Measurements from ENCODE around the gene CCDC27.
"Not testable (repeated sequence)": the region's sequence is repeated elsewhere in the genome, so short reads cannot be mapped to it uniquely, and the experiment has no call there.

Gene CCDC27

GRCh38 chr1:3809680-3810079, 57.4 kb downstream of the CCDC27 start:
- no peak overlapping the region for H3K27ac ChIP-seq
- TF ChIP-seq, protein P1, sequence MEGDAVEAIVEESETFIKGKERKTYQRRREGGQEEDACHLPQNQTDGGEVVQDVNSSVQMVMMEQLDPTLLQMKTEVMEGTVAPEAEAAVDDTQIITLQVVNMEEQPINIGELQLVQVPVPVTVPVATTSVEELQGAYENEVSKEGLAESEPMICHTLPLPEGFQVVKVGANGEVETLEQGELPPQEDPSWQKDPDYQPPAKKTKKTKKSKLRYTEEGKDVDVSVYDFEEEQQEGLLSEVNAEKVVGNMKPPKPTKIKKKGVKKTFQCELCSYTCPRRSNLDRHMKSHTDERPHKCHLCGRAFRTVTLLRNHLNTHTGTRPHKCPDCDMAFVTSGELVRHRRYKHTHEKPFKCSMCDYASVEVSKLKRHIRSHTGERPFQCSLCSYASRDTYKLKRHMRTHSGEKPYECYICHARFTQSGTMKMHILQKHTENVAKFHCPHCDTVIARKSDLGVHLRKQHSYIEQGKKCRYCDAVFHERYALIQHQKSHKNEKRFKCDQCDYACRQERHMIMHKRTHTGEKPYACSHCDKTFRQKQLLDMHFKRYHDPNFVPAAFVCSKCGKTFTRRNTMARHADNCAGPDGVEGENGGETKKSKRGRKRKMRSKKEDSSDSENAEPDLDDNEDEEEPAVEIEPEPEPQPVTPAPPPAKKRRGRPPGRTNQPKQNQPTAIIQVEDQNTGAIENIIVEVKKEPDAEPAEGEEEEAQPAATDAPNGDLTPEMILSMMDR (IDR thresholded peaks at IDR 0.05) = no peak
- DNase-seq (ENCODE audit: low spot score) = no peak
- no peak overlapping the region for H3K4me3 ChIP-seq

- not testable (repeated sequence) for H3K4me3 ChIP-seq; H3K27ac ChIP-seq; DNase-seq (ENCODE audit: low spot score)
Observed at GRCh38 chr1:3810149-3810761, 58.0 kb downstream of the CCDC27 start.

DNA sequence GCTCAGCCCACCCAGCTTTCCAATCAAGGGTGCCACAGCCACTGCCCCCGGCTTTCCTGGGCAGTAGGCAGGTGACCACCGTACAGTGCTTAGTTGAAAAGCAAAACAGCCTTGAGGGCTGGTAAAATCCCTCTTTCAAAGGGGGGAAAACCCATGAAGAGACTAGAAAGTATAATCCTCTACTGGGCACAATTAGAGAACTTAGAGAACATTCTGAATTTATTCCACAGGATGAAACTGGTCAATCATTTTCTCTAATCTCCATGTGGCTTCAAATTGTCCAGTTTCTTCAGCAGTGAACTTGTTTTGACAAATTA, 59.3 kb downstream of the CCDC27 start:
- no peak overlapping the region for H3K27ac ChIP-seq
- DNase-seq (ENCODE audit: low spot score) = no peak
- TF ChIP-seq, protein P1 (IDR thresholded peaks at IDR 0.05) = no peak
- H3K4me3 ChIP-seq = no peak overlapping the region

DNA sequence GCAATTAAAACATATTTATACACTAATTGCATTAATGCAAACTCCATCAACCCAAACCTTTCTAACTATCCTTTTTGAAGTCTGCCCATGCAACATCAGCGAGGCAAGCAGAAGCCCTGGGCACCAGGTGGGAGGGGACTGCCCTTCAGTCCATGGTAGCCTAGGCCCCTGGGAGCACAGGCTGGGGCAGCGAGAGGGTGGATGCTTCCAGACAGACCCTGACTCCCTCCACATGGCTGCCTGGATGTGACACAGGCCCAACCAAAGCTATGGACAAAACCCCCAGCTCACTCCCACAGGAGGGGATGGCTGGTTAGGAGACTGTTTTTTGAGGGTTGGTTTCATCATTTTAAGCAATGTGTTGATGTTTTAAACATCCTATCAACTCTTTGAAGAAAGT, 61.8 kb downstream of the CCDC27 start:
- no peak overlapping the region for H3K27ac ChIP-seq
- TF ChIP-seq, protein P1 (IDR thresholded peaks at IDR 0.05) = no peak
- no peak overlapping the region for H3K4me3 ChIP-seq
- no peak for DNase-seq (ENCODE audit: low spot score)

DNA sequence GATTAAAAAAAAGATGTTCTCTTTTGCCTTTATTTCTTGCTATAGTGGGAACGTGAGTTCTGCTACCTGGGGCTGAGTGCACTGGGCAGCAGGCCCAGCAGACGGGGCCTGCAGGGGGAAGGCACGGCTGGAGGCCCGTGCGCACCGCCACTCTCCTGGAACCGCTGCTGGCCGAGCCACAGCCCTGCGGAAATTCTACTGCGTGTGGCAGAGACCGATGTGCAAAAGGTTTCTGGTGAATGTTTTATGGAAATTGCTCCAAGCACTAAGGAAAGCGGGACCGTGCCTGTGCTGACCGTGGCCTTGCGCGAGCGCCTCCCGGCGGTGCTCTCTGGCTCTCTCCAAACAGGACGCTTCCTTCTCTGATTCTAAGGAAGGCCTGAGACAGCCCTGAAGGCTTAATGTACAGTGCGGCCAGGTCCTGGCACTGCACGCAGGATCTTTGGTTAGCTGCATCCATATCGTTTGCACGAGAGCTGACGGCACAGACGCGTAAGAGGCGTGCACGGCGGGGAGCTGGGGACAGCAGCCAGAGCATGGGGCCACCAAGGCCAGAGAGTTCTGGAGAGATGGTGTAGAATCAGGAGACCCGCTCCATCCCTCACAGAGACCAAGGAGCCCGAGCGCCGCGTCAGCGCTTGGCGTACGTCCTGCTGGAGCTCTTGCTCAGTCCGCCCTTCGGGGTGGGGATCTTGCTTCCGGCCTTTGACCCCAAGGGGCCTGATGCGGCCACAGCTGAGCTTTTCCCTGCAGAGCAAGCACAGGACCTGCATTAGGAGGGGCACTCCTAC, 62.7 kb downstream of the CCDC27 start:
- TF ChIP-seq, protein P1 (IDR thresholded peaks at IDR 0.05) = no peak
- Histone ChIP-seq H3K27ac (no peak overlapping the region), H3K4me3 (no peak overlapping the region)
- DNase-seq (ENCODE audit: low spot score) = no peak

- Histone ChIP-seq H3K4me3 (no peak overlapping the region), H3K27ac (no peak overlapping the region)
- DNase-seq (ENCODE audit: low spot score) = no peak
- TF ChIP-seq, protein P1 (IDR thresholded peaks at IDR 0.05) = no peak
Observed at GRCh38 chr1:3816331-3817137, 64.3 kb downstream of the CCDC27 start.

DNA sequence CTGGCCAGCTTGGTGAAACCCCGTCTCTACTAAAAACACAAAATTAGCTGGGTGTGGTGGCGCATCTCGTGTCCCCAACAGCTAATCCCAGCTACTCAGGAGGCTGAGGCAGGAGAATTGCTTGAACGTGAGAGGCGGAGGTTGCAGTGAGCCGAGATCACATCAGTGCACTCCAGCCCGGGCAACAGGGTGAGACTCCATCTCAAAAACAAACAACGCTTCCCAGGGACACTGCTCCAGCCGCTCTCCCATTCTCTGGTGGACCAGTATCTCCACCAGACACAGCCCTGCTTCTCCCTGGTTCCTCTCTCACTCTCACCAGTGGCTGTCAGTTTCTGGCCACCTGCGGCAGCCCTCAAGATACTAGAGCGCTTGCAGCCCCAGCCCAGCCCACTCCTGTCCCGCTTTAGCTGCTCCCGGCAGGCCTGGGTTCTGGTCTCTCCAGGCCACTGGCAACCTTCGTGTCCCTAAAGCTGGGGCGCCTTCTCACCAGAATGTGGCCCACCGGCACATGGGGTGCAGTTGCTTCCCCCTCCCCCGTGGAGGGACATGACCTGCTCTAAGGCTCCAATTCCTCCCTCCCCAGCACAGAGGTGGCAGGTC, 65.0 kb downstream of the CCDC27 start:
- Histone ChIP-seq H3K27ac (no peak overlapping the region), H3K4me3 (no peak overlapping the region)
- DNase-seq (ENCODE audit: low spot score) = no peak
- TF ChIP-seq, protein P1 (IDR thresholded peaks at IDR 0.05) = no peak
